ENCODE data around the gene MAP1LC3A.

MAP1LC3A gene

GRCh38 chr20:34579191-34579978 lies 20.9 kb downstream of the MAP1LC3A start:
- DNase-seq: no peak

GRCh38 chr20:34579979-34580940 lies 21.7 kb downstream of the MAP1LC3A start:
- no peak for DNase-seq

GRCh38 chr20:34581341-34582184 lies 23.0 kb downstream of the MAP1LC3A start:
- peak; percentile 53 for DNase-seq

- DNase-seq: no peak
Measured at GRCh38 chr20:34582221-34582620, 23.7 kb downstream of the MAP1LC3A start.

- DNase-seq: no peak
Measured at GRCh38 chr20:34582911-34583310, 24.4 kb downstream of the MAP1LC3A start.

- DNase-seq: no peak
Measured at GRCh38 chr20:34583544-34583943, 25.0 kb downstream of the MAP1LC3A start.

GRCh38 chr20:34585019-34585418 lies 26.5 kb downstream of the MAP1LC3A start:
- DNase-seq: no peak

- DNase-seq: no peak
Measured at GRCh38 chr20:34586488-34587163, 28.1 kb downstream of the MAP1LC3A start.

- no peak for DNase-seq
Measured at GRCh38 chr20:34595377-34596184, 37.1 kb downstream of the MAP1LC3A start.

GRCh38 chr20:34600892-34601653 lies 42.6 kb downstream of the MAP1LC3A start:
- no peak for DNase-seq

- DNase-seq: no peak
Measured at GRCh38 chr20:34604980-34605788, 46.7 kb downstream of the MAP1LC3A start.

GRCh38 chr20:34607066-34607465 lies 48.5 kb downstream of the MAP1LC3A start:
- DNase-seq: no peak

Data from activated CD4-positive, CD25-positive, alpha-beta regulatory T cell treated with anti-CD3 and anti-CD28 coated beads, Interleukin-2, amount 50 U/mL, for 72 hours (primary cell).